SJSA1 (cell line): Measurements from ENCODE around the gene FLT3LG. TPM values are rescaled to one million over a fixed set of nuclear protein-coding genes. Genes with fewer than 3 reads are reported as not detected.

ENCODE experiments used
- DNase-seq, 2 experiments: peaks; one replicate each; pipeline ENCODE4 v3.0.0-alpha.2; 2015 to 2020; ENCODE audit warnings: low spot score in 2 of 2, low read depth in 1 of 2
- H3K27ac ChIP-seq: fragments of 250-450 bp; sonication (Bioruptor Pico); 2 replicates; pipeline ENCODE4 v1.5.1; 2020; ENCODE audit warnings: mild to moderate bottlenecking, moderate library complexity
- H3K27me3 ChIP-seq: fragments of 250-450 bp; sonication (Bioruptor Pico); replicated peaks from 2 replicates; pipeline ENCODE4 v1.5.1; 2020; ENCODE audit warnings: mild to moderate bottlenecking, moderate library complexity
- H3K36me3 ChIP-seq: fragments of 250-450 bp; sonication (Bioruptor Pico); 2 replicates; pipeline ENCODE4 v1.5.1; 2020; ENCODE audit warnings: mild to moderate bottlenecking
- H3K4me1 ChIP-seq: fragments of 250-450 bp; sonication (Bioruptor Pico); replicated peaks from 2 replicates; pipeline ENCODE4 v1.6.1; 2021; ENCODE audit warnings: mild to moderate bottlenecking
- H3K4me3 ChIP-seq: fragments of 250-450 bp; sonication (Bioruptor Pico); 2 replicates; pipeline ENCODE4 v1.5.1; 2020; ENCODE audit warnings: mild to moderate bottlenecking
- H3K9me3 ChIP-seq: fragments of 250-450 bp; sonication (Bioruptor Pico); replicated peaks from 2 replicates; pipeline ENCODE4 v1.5.1; 2020; ENCODE audit warnings: mild to moderate bottlenecking
- total RNA-seq: library from RNA; depleted of rRNA; stranded (reverse); fragments of >200 nt; shearing (Covaris generic); gene quantifications from 2 replicates; pipeline ENCODE4 v1.2.3, GENCODE V29; 2014

The FLT3LG gene
- total RNA-seq, 1 experiment from 2014 or later, result 0.95 TPM

DNA sequence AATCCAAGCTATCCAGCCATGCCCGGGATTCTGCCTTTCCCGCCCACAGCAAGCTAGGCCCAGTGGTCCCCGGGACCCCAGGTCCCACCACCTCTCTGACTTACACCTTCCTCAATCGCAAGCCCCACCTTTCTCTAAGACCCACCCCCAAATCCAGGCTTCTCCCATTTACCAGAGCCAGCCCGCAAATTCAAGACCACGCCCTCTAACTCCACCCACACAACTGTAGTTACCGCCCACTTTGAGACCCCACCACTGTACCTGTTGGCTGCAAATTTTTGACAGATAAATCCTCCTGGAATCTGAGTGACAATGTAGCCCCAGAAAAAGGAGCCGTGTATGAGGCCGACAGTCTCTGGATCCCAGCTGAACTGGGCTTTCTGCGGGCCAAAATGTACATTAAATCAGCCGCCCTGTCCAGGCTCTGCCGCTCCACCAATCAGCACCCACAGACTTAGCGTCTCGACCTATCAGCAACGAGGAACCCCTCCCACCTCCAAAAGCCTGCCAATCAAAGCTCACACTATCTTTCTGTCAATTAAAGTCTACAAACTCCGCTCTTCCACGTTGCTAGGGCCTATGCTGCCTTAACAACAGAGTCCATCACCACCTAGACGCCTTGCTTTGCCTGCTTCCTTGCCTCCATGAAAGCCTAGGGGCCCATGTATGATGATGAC lies 39.0 kb upstream of the FLT3LG start:
- no peak overlapping the region for H3K4me3 ChIP-seq
- H3K27ac ChIP-seq, result no peak overlapping the region
- H3K9me3 ChIP-seq, result peaks cover 3% of the 10 kb centered on the region; the same call in 1 of the 2 replicates
- peaks cover 82% of the 10 kb centered on the region for H3K27me3 ChIP-seq
- DNase-seq, result no peak
- H3K4me1 ChIP-seq, result no peaks in the 10 kb centered on the region
- H3K36me3 ChIP-seq, result no peaks in the 10 kb centered on the region

DNA sequence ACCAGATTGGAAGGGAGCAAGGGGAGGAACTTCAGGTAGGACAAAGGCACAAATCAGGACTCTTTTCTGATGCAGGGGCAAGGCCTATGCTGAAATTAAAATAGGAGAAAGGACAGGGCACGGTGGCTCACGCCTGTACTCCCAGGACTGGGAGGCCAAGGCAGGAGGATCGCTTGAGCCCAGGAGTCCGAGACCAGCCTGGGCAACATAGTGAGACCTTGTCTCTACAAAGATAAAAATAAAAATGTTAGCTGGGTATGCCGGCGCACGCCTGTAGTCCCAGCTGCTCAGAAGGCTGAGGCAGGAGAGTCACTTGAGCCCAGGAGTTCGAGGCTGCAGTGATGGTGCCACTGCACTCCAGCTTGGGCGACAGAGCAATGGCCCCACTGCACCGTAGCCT lies 38.3 kb upstream of the FLT3LG start:
- Histone ChIP-seq H3K27me3 (peaks cover 84% of the 10 kb centered on the region), H3K27ac (no peak overlapping the region), H3K9me3 (peaks cover 3% of the 10 kb centered on the region; the same call in 1 of the 2 replicates)

DNA sequence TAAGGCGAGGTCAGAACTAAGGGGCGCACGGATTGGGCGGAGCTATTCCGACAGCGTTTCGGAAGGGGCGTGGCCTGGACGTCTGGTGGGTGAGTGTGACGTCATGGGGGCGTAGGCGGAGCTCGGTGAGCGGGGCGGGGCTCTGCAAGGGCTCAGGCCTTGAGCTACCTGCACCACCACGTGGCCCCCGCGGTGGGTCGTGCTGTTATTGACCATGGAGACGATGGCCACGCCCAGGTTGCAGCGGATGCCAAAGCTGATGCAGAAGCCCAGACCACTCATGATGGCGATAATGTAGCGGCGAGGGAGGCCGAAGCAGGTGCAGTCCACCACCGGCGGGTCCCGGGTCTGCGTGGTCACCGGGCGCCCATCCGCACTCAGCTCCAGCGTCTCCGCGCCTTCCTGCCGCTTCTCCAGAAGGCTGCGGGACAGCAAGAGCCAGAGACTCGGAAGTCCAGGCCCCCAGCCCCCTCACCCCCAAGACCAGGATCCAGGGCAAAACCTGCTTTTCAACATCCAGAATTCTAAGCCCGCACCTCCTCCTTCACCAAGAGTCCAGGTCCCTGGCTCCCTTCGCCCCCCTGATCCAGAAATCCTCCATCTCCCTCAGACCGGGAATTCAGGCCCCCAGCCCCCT lies 37.5 kb upstream of the FLT3LG start:
- no peak for DNase-seq
- Histone ChIP-seq H3K27ac (no peak overlapping the region), H3K27me3 (peaks cover 86% of the 10 kb centered on the region)

More for the DNA sequence above, 38.3 kb upstream of the FLT3LG start:
- DNase-seq, result no peak
- Histone ChIP-seq H3K36me3 (no peaks in the 10 kb centered on the region), H3K4me3 (no peak overlapping the region), H3K4me1 (no peaks in the 10 kb centered on the region)

DNA sequence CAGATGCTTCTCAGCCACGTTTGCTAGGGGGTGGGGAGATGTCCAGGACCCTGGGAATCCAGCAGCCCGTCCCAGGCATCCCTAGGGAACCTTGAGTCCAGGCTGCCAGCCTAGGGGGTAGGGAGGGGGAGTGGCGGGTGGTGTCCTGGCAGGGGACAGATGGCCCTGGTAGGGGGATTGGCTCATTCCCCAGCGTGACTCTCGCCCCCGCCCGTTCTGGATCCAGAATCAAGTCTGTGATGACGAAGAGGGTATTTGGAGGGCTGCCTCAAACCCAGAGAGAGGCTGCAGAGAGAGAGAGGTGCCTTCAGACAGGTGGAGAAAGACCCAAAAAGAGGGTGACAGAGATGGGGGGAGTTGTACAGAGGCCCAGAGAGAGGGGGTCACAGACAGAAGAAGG lies 36.8 kb upstream of the FLT3LG start:
- Histone ChIP-seq H3K4me3 (no peak overlapping the region), H3K27me3 (peaks cover 86% of the 10 kb centered on the region), H3K36me3 (no peaks in the 10 kb centered on the region), H3K27ac (no peak overlapping the region), H3K9me3 (peaks cover 3% of the 10 kb centered on the region; the same call in 1 of the 2 replicates), H3K4me1 (no peaks in the 10 kb centered on the region; the same call in 1 of the 2 replicates)
- DNase-seq, result no peak

More for the DNA sequence above, 37.5 kb upstream of the FLT3LG start:
- Histone ChIP-seq H3K4me1 (no peaks in the 10 kb centered on the region; the same call in 1 of the 2 replicates), H3K36me3 (no peaks in the 10 kb centered on the region), H3K9me3 (peaks cover 3% of the 10 kb centered on the region; the same call in 1 of the 2 replicates), H3K4me3 (no peak overlapping the region)

DNA sequence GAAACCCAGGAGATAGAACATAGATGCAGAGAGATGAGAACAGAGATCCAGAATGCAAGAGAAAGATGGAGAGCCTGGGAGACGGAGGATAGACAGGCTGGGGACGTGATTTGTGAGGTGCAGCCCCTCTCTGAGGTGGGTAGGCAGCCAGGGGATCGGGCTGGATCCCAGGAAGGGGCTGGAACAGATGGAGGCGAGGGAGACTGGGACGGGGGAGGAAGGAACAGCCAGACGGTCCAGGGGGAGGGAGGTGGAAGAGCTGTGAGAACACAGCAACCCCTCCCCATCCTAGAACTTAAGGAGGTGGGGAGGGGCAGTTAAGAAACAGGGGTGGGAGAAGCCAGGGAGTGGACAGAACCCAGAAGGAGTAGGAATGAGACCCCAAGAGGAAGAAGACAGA lies 35.8 kb upstream of the FLT3LG start:
- Histone ChIP-seq H3K27me3 (peaks cover 79% of the 10 kb centered on the region), H3K4me1 (peaks cover 6% of the 10 kb centered on the region), H3K36me3 (no peaks in the 10 kb centered on the region), H3K4me3 (no peak overlapping the region), H3K9me3 (0 out of 2 replicates have a peak, but pooled peaks cover 3% of the 10 kb centered on the region), H3K27ac (no peak overlapping the region)
- DNase-seq, result no peak

DNA sequence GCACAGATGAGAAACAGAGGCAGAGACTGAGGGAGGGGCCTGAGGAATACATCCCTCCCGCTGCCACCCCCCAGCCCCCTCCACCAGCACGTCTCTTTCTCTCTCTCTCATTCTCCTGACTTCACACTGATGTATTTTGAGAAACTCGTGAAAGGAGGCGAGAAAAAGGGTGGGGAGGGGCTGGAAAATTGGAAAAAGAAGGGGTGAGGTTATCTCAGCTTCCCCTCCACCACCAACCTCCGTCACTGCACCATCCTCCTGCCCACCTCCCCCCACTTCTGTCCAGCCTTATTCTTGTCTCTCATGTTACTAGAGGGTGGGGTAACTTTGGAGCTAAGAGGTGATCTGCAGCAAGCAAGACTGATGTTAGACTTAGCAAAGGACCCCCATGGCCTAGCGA lies 34.2 kb upstream of the FLT3LG start:
- H3K27me3 ChIP-seq, result peaks cover 68% of the 10 kb centered on the region
- H3K9me3 ChIP-seq, result 0 out of 2 replicates have a peak, but pooled peaks cover 3% of the 10 kb centered on the region
- no peak overlapping the region for H3K4me3 ChIP-seq
- no peak overlapping the region for H3K27ac ChIP-seq
- no peaks in the 10 kb centered on the region for H3K36me3 ChIP-seq
- peaks cover 10% of the 10 kb centered on the region for H3K4me1 ChIP-seq
- no peak for DNase-seq

DNA sequence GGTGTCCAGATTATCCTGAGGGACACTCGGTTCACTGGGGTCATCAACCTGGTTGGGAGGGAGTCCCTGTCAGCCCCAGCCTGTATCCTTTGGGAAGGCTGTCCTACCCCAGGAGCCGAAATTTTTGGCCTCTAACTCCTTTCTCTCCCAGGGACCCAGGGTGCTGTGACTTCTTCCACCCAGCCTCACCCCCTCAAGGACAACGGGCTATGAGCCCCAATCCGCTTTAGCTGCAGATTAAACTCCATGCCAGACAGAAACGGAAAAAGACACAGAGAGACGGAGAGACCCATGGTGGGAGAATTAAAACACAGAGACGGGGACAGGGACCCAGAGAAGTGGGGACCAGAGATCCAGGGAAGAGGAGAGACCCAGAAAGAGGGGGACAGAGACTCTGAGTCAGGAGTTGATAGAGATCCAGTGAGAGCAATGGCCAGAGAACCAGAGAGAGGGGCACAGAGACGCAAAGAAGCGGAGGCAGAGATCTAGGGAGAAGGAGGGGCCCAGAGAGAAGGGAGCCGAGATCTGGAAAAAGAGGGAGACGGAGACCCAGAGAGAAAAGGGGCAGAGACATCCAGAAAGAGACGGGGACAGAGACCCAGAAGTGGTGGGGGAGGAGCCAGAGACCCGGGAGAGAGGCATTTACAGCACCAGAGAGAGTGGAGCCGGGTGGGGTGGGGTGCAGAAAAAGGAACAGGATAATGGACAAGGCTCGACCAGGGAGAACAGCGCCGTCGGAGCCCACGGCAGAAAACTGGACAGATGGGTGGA lies 33.4 kb upstream of the FLT3LG start:
- no peak overlapping the region for H3K27ac ChIP-seq
- DNase-seq, result no peak
- peaks cover 60% of the 10 kb centered on the region for H3K27me3 ChIP-seq
- H3K4me1 ChIP-seq, result peaks cover 10% of the 10 kb centered on the region
- H3K4me3 ChIP-seq, result no peak overlapping the region
- 0 out of 2 replicates have a peak, but pooled peaks cover 3% of the 10 kb centered on the region for H3K9me3 ChIP-seq
- no peaks in the 10 kb centered on the region for H3K36me3 ChIP-seq

DNA sequence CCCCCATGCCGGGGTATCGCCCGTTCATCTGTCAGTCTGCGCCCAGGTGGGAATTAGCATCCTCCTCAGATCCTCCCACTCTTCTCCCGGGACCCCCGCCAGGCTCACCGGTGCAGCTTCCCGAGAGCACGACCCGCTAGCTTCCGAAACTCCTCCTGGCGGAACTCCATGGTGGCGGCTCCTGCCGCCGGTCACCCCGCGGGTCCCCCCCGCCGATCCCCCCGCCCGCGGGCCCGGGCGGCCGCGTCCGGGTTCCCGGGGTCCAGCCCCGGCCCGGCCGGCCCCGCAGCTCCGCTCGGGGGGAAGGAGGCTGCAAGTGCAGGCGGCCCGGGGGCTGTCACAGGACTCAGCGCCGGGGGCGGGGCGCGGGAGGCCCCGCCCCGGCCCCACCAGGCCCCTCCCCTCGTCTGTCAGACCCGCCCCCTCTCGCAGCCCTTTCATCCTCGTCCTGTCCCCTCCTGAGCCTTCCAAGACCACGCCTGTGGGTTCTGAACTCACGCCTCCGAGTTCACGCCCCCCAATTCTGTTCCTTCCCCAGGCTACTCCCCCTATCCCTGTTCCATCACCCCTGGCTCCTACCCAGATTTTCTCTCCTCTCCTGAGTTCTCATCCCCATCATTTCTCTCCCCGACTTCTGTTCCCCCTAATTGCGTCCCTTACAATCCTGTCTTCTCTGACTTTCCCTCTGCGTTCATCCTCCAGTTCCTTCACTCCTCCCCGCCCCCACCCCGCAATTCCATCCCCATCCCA lies 32.6 kb upstream of the FLT3LG start, which contains the start of gene SLC17A7:
Gene SLC17A7, minus strand, starts transcription at position 318 of the 750 bp plus-strand sequence. Its CDS starts 148 bp downstream, at position 170.
- H3K27me3 ChIP-seq, result peaks cover 52% of the 10 kb centered on the region
- no peaks in the 10 kb centered on the region; the same call in 1 of the 2 replicates for H3K36me3 ChIP-seq
- no peaks in the 10 kb centered on the region for H3K9me3 ChIP-seq
- DNase-seq, result no peak
- H3K4me1 ChIP-seq, result peaks cover 10% of the 10 kb centered on the region
- H3K27ac ChIP-seq, result no peak within 1 kb of the TSS
- H3K4me3 ChIP-seq, result no peak within 1 kb of the TSS

DNA sequence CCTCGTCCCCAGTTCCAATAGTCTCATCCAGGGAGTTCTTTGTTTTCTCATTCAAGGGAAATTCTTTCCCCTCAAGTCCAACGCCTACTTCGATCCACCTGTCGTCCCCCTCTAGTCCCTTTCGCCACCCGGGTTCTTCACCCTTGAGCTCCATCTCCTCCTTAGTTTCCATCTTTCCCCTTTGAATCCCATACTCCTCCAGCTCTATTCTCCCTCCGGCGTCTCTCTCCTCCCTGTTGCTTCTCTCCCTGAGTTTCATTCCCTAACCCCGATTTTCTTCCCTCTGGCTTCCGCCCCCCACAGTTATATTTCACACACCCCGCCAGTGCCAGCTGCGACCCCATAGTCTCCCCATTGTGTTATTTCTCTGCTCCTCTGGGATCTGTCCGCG lies 32.1 kb upstream of the FLT3LG start:
- H3K4me3 ChIP-seq, result no peak overlapping the region
- peaks cover 10% of the 10 kb centered on the region for H3K4me1 ChIP-seq
- no peak overlapping the region for H3K27ac ChIP-seq
- peaks cover 46% of the 10 kb centered on the region for H3K27me3 ChIP-seq
- no peak for DNase-seq
- H3K9me3 ChIP-seq, result no peaks in the 10 kb centered on the region
- peaks cover 6% of the 10 kb centered on the region for H3K36me3 ChIP-seq

DNA sequence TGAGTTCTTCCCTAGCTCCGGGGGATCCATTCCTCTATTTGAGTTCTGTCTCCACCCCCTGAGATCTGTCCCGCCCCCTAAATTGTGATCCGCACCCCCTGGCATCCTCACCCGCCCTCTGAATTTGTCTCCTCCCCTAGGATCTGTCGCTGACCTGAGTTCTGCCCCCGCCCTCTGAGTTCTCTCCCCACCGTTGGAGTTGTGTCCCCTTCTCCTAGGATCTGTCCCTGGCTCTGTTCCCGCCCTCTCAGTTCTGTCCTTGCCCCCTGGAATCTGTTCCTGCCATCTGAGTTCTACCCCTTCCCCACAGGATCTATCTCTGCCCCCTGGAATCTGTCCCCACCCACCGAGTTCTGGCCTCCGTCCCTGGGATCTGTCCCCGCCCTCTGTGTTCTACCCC lies 31.7 kb upstream of the FLT3LG start:
- peaks cover 10% of the 10 kb centered on the region for H3K36me3 ChIP-seq
- no peak overlapping the region for H3K27ac ChIP-seq
- DNase-seq, result no peak
- H3K27me3 ChIP-seq, result peaks cover 46% of the 10 kb centered on the region
- H3K9me3 ChIP-seq, result no peaks in the 10 kb centered on the region
- H3K4me1 ChIP-seq, result peaks cover 10% of the 10 kb centered on the region
- no peak overlapping the region for H3K4me3 ChIP-seq

DNA sequence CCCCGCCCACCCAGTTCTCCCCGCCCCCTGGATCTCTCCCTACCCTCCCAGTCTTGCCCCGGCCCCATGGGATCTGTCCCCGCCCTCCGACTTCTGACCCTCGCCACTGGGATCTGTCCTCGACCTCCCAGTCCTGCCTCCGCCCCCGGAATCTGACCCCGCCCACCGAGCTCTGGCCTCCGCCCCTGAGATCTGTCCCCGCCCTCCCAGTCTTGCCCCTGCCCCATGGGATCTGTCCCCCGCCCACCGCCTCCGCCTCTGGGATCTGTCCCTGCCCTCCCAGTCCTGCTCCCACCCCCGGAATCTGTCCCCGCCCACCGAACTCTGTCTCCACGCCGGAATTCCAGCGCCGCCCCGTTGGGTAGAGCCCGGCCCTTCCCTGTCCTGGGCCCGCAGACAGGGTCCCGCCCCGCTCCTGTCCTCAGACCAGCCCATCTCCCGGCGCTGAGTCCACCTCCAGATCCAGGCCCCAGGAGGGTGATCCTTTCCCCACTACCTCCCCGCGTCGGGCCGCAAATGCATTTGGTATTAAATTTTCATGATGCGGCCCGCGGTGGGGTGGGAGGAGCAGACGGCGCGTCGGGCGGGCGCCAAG lies 31.1 kb upstream of the FLT3LG start:
- no peaks in the 10 kb centered on the region for H3K9me3 ChIP-seq
- DNase-seq, result peak; percentile 86 to 98
- H3K27ac ChIP-seq, result no peak overlapping the region
- H3K4me1 ChIP-seq, result peaks cover 10% of the 10 kb centered on the region
- H3K4me3 ChIP-seq, result peak overlapping the region; percentile 47
- peaks cover 14% of the 10 kb centered on the region for H3K36me3 ChIP-seq
- peaks cover 46% of the 10 kb centered on the region for H3K27me3 ChIP-seq

DNA sequence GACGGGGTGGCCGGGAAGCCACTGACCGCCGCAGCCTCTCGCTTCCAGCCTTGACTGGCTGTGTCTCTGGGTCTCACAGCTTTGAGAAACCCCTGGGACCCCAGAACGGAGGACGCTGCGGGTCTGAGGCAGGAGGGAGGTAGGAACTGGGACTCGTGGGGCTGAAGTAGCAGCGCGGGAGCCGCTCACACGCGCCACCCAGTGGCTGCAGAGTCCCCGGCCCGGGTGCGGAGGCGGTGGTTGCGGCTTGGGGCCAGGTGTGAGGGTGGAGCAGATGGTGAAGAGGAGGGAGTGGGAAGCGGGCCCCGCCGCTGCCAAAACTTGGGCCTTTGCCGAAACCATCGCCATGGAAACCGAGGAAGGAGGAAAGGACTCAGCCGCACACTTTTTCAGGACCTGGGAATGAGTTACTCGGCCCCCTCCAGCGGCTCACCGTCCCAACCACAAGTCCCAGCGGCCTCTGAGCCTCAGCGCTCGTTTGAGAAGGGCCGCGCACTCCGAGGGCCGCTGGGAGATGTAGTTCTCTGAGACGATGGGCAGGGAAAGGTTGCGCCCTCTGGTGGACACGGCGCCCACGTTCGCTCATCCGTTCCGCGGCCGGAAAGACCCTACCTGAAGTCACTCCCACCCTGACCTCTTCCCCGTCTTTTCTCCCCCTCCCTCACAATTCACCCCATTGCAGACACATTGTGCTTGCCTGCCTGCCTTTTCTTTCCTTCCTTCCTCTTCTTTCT lies 30.5 kb upstream of the FLT3LG start:
- peaks cover 17% of the 10 kb centered on the region for H3K36me3 ChIP-seq
- H3K4me3 ChIP-seq, result peak overlapping the region; percentile 47
- H3K27me3 ChIP-seq, result peaks cover 40% of the 10 kb centered on the region
- H3K9me3 ChIP-seq, result no peaks in the 10 kb centered on the region
- H3K27ac ChIP-seq, result no peak overlapping the region
- H3K4me1 ChIP-seq, result peaks cover 10% of the 10 kb centered on the region
- peak; percentile 94 to 98 for DNase-seq
